Myocyte (in vitro differentiated cells): Measurements from ENCODE around the gene GAB2. TPM values are rescaled to one million over a fixed set of nuclear protein-coding genes. Genes with fewer than 3 reads are reported as not detected.
A peak's percentile ranks its signal among the peaks of the same experiment; 100 is the strongest.
"Not testable (repeated sequence)": the region's sequence is repeated elsewhere in the genome, so short reads cannot be mapped to it uniquely, and the experiment has no call there.

Experiments
- DNase-seq: peaks from one replicate; pipeline ENCODE4 v3.0.0-alpha.2; 2012; ENCODE audit warnings: low read depth
- total RNA-seq: library from RNA; depleted of rRNA; stranded (reverse); fragments of >200 nt; gene quantifications from 2 replicates; pipeline ENCODE4 v1.2.3, GENCODE V29; 2014

GAB2 gene
- total RNA-seq, 1 donor from 2014 or later: 38.0 TPM

- peak; percentile 70 for DNase-seq
Measured at GRCh38 chr11:78370406-78371172, 47.0 kb downstream of the GAB2 start.

DNA sequence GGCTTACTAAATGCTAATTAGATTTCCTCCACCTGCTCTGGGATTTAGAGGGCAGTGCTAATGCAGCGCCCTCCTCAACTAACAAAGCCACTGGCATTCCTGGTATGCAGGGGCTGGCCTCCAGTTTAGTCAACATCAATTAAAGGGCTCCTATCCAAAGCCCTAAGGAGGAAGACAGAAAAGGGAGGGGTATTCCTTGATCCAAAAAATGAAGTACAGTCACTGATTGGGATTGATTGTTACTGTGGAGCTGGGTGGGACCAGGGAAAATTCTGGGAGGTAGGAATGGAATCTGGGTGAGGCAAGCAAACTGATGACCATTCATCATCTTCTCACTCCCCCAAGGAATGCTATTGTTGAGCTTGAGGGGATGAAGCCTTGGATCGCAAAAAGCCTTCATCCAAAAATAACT is 52.2 kb downstream of the GAB2 start:
- peak; percentile 84 for DNase-seq

- DNase-seq: no peak
Measured at GRCh38 chr11:78364128-78364751, 53.4 kb downstream of the GAB2 start.

DNA sequence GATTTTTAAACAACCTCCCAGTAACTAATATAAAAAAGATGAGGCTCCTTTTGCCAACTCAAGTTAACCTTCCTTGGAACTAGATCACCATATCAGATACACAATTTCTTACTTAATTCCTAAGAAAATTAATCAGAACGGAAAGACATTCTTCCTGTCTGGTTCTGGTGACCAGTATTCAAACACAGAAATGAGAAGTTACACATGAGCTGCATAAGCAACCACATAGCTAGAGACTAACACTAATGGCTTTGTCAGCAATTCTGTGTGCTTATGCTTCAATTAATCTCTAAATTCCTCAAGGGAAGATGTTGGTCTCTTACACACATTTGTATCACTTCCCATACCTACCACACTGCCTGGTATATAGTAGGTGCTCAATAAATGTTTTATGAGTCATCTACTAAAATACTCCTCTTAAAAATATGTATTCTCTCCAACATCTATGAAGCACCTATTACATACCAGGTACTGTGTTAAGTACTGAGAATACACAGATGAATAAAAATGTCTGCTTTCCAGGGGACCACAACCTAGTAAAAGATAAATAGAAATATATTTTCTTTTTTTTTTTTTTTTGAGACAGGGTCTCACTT is 54.5 kb downstream of the GAB2 start:
- DNase-seq: no peak

DNA sequence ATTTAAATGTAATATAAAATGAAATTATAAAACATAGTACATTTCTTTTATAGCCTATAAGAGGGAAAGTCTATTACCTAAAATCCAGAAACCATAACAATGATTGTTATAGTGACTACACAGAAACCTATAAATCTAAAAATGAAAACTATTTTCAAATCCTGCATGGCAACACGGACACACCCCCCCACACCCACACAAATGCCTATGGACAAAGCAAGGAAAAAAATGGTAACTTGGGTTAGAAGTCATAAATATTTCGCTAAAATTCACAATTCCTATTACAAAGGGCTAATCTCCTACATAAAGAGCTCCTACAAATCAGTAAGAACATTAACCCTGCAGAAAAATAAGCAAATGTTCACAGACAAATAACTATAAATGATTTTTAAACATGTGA is 56.4 kb downstream of the GAB2 start:
- no peak for DNase-seq

- DNase-seq: no peak
Measured at GRCh38 chr11:78359921-78360320, 57.7 kb downstream of the GAB2 start.

- DNase-seq: not testable (repeated sequence)
Measured at GRCh38 chr11:78357924-78358323, 59.7 kb downstream of the GAB2 start.

- not testable (repeated sequence) for DNase-seq
Measured at GRCh38 chr11:78357425-78357824, 60.2 kb downstream of the GAB2 start.

GRCh38 chr11:78355742-78356141 is 61.9 kb downstream of the GAB2 start:
- DNase-seq: not testable (repeated sequence)

GRCh38 chr11:78355309-78355705 is 62.3 kb downstream of the GAB2 start:
- DNase-seq: no peak

GRCh38 chr11:78354408-78355308 is 63.0 kb downstream of the GAB2 start:
- DNase-seq: peak; percentile 41

GRCh38 chr11:78351979-78352841 is 65.4 kb downstream of the GAB2 start:
- DNase-seq: no peak

DNA sequence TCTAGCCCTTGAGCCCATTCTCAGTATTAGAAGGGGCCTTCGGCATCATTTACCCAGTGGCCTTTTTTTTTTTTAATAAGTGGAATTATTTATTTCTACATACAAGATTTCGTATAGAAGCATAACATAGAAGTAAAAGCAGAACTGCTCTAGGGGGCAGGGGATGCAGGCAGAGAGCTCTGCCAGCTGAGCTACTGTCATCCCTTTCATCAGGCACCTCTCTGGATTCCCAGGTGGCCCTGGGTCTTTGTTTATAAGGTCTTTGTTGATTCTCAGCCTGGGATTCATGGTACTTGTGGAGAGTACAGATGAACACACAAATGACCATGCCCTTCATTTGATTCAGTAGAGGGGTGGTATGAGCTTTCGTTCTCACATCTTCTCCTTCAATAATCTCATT is 66.4 kb downstream of the GAB2 start:
- DNase-seq: no peak

GRCh38 chr11:78350646-78351165 is 66.9 kb downstream of the GAB2 start:
- DNase-seq: peak; percentile 64

DNA sequence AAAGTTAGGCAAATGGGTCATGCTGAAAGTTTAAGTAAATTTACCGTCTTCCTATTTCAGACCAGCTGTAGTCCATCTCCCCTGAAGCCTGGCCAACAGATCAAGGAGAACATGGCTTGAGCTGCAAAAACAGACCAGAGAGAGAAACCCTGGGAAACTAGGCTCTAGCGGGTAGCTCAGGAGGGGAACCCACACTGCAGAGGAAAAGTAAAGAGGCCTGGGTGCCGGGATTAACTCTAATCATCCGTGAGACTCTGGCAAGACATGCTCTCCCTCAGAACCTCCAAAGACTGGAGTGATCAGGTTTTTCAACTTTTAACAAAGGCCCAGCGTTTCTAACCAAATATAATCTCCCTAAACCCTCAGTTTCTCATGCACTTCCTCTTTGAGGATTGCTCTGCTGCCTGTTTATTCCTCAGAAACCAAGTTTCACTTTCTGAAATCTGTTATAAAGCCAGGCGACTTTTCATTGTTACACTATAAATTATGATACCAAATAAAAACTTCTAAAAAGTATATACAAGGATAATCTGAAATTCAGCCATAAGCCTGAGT is 67.5 kb downstream of the GAB2 start:
- peak; percentile 43 for DNase-seq

DNA sequence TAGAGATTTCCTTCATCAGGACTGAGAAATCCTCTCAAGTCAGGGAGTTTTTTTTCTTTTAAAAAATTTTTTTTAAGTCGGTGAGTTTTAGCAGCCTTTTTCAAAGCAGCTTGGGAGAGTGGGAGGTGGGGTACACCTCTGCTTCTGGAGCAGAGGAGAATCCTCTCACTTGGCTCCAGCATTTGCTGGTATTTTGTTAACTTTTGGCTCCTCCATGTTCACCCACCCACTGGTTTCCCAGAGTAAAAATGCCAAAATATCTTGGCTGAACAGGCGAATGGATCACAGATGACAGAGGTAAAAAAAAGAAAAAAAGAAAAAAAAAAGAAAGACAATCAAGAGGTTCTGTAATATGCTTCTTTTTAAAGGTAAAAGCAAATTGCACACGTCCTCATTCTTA is 68.0 kb downstream of the GAB2 start:
- DNase-seq: no peak

DNA sequence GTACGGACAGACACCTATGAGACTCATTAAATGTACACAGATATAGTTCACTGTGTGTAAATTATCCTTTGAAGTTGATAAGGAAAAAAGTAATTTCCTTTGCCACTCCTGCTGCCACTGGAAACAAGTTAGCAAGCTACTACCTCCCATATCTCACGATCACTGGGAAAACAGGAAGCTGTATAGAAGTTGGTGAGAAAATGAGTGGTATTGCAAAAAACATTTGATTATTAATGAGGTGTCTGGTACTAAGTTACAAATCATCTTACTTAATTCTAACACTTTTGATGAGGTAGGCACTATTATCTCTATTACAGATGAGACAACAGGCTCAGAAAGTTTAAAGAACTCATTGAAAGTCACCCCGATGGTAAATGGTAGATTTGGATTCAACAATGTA is 68.5 kb downstream of the GAB2 start:
- DNase-seq: no peak

GRCh38 chr11:78347956-78348355 is 69.7 kb downstream of the GAB2 start:
- no peak for DNase-seq

DNA sequence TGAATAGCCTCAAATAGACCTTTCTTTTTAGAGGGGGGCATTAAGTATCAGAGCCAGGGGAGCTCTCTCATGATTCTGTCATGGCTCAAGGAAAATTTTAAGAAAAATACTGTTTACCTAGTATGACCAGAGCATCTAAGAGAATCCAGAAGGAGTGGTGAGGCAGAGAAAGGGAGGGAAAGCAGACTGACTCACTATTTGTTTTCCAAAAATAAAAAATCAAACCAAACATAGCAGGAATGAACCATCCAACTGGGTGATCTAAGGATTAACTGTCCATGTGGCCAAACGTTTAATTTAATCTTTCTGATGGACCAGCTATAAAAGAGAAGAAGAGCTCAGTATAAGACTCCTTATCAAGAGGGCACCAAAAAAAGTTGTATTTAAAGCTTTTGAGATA is 70.8 kb downstream of the GAB2 start:
- no peak for DNase-seq

DNA sequence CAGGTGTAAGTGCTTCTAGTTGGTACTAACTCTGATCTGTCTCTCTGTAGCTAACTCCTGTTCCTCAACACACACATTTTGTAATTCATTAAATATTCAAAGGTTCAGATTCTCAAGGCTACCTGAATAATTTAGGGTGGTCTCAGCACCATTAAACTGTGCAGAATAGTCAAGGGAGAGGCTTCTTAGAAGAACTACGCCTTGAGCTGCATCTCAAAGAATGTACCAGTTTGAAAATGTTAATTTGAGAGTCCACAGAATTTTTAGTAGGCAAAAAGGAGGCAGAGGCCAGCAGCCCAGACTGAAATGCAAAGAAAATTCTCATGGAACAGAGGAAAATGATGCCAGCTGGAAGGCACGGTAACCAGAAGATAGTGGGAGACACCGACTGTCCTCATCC is 72.2 kb downstream of the GAB2 start:
- no peak for DNase-seq
